K562 (cell line): ENCODE data around the gene GPC2. TPM values are rescaled to one million over a fixed set of nuclear protein-coding genes. Genes with fewer than 3 reads are reported as not detected.

Experiments used
- ATAC-seq: fragments of 200-7000 bp; cut with Tn5 transposase; 3 replicates; pipeline ENCODE4 v1.9.1; 2020; ENCODE audit warnings: moderate library complexity
- BruUV-seq: library from RNA; stranded (reverse); fragments of 400-500 nt; replicated peaks from 2 replicates; lab custom pipeline; 2021; lab: Mats Ljungman, UMichigan
- CTCF ChIA-PET: fragments of 300-600 bp; formaldehyde crosslinking; extraction: SDS; loops from one replicate; lab custom pipeline; 2021; ENCODE audit warnings: low intra/inter-chr PET ratio; lab: Yijun Ruan, JAX
- POLR2A ChIA-PET: fragments of 300-600, 350-650 bp; sonication (Branson Sonifier 250); formaldehyde crosslinking; extraction: SDS; loops from one replicate; lab custom pipeline; 2021; ENCODE audit warnings: antibody characterized with exemption, inconsistent platforms; lab: Yijun Ruan, JAX
- DNase-seq, 4 experiments: peaks; one replicate each; pipeline versions ENCODE4 v3.0.0 to v3.0.0-alpha.2; 2011 to 2018; ENCODE audit warnings: low spot score in 3 of 4, mixed read lengths in 3 of 4; ENCODE audit errors: extremely low read depth in 1 of 4
- FAIRE-seq: peaks from 2 replicates; lab custom pipeline; 2011; peaks lifted over from hg19 to GRCh38; lab: Jason Lieb, UNC
- H2AFZ ChIP-seq: 2 replicates; pipeline ENCODE4 v1.6.0; 2011; ENCODE audit warnings: low read depth, low read length, control low read depth, inconsistent platforms
- H3K27ac ChIP-seq: fragments of 200-600 bp; 3 replicates; pipeline ENCODE4 v1.8.0; 2011; ENCODE audit warnings: low read depth, mild to moderate bottlenecking, control low read depth, inconsistent platforms, low read length, moderate library complexity, mixed read lengths; ENCODE audit errors: extremely low read depth
- H3K27me3 ChIP-seq, 2 experiments: fragments of 300-600 bp in 1 of 2; 2 replicates in 1 of 2; 3 replicates in 1 of 2; pipeline versions ENCODE4 v1.6.0 to v1.8.0; 2011; ENCODE audit warnings: inconsistent platforms in 2 of 2, low read length in 2 of 2, mild to moderate bottlenecking in 1 of 2, mixed read lengths in 1 of 2, moderate library complexity in 1 of 2; ENCODE audit not compliant: control insufficient read depth in 2 of 2, insufficient read depth in 2 of 2
- H3K36me3 ChIP-seq: fragments of 300-600 bp; 3 replicates; pipeline ENCODE4 v1.8.0; 2011; ENCODE audit warnings: mild to moderate bottlenecking, low read length, inconsistent platforms; ENCODE audit not compliant: control insufficient read depth, insufficient read depth
- H3K4me1 ChIP-seq, 2 experiments: fragments of 200-600 bp in 1 of 2; replicated peaks in 1 of 2; 2 replicates in 1 of 2; 3 replicates in 1 of 2; pipeline versions ENCODE4 v1.5.1 to v1.8.0; 2011; ENCODE audit warnings: inconsistent platforms in 2 of 2, low read length in 2 of 2, mild to moderate bottlenecking in 1 of 2, mixed read lengths in 1 of 2, moderate library complexity in 1 of 2; ENCODE audit not compliant: control insufficient read depth in 2 of 2, insufficient read depth in 2 of 2
- H3K4me2 ChIP-seq: 2 replicates; pipeline ENCODE4 v1.6.1; 2011; ENCODE audit warnings: low read length, control low read depth, inconsistent platforms, mixed read lengths; ENCODE audit not compliant: insufficient read depth
- H3K4me3 ChIP-seq: fragments of 200-600 bp; sonication (generic), shearing (Covaris generic); 2 replicates; pipeline ENCODE4 v1.5.1; 2016; ENCODE audit warnings: control low read depth, inconsistent platforms
- H3K79me2 ChIP-seq: fragments of 200-600 bp; 3 replicates; pipeline ENCODE4 v1.8.0; 2011; ENCODE audit warnings: low read length, inconsistent platforms; ENCODE audit not compliant: control insufficient read depth, insufficient read depth
- H3K9ac ChIP-seq, 2 experiments: 2 replicates each; pipeline versions ENCODE4 v1.6.0 to v1.6.1; 2011; ENCODE audit warnings: low read depth in 2 of 2, low read length in 2 of 2, control low read depth in 1 of 2, inconsistent platforms in 1 of 2, mild to moderate bottlenecking in 1 of 2, mixed read lengths in 1 of 2; ENCODE audit not compliant: insufficient read depth in 1 of 2
- H3K9me1 ChIP-seq: one replicate; pipeline ENCODE4 v1.6.0; 2011; ENCODE audit warnings: inconsistent platforms, mild to moderate bottlenecking, low read length, moderate library complexity; ENCODE audit not compliant: control insufficient read depth, insufficient read depth
- H3K9me3 ChIP-seq: replicated peaks from 2 replicates; pipeline ENCODE4 v1.5.1; 2011; ENCODE audit warnings: low read depth, low read length, inconsistent platforms; ENCODE audit not compliant: control insufficient read depth, insufficient read depth
- H4K20me1 ChIP-seq: replicated peaks from 2 replicates; pipeline ENCODE4 v1.6.1; 2011; ENCODE audit warnings: low read length, inconsistent platforms, mixed read lengths; ENCODE audit not compliant: control insufficient read depth, insufficient read depth
- ATF7 ChIP-seq: fragments of 450-650 bp; IDR thresholded peaks from 2 replicates; pipeline ENCODE4 v1.7.1; 2014; ENCODE audit warnings: mild to moderate bottlenecking, moderate library complexity
- CBFA2T2 ChIP-seq: fragments of 450-650 bp; conservative IDR thresholded peaks from 2 replicates; pipeline ENCODE4 v1.6.1; 2017; ENCODE audit warnings: mild to moderate bottlenecking
- EGR1 ChIP-seq: fragments of 450-650 bp; conservative IDR thresholded peaks from 2 replicates; pipeline ENCODE4 v1.6.1; 2017; ENCODE audit warnings: mild to moderate bottlenecking
- HCFC1 ChIP-seq: IDR thresholded peaks from 2 replicates; pipeline ENCODE4 v1.6.1; 2012; ENCODE audit warnings: low read depth, low read length, improper control_type of control experiment
- MAZ ChIP-seq, 2 experiments: fragments of 450-650 bp in 1 of 2; sonication (generic) in 1 of 2; formaldehyde crosslinking; IDR thresholded peaks in 1 of 2; conservative IDR thresholded peaks in 1 of 2; 2 replicates each; pipeline versions ENCODE4 v1.4.0 to v1.5.0; 2020; ENCODE audit warnings: mild to moderate bottlenecking in 1 of 2, missing genetic modification reagents in 1 of 2
- PTTG1 ChIP-seq: fragments of 450-650 bp; IDR thresholded peaks from 2 replicates; pipeline ENCODE4 v1.6.1; 2016; ENCODE audit warnings: low read depth, mild to moderate bottlenecking, missing genetic modification characterization, missing compliant biosample characterization
- ZEB2 ChIP-seq: fragments of 450-650 bp; IDR thresholded peaks from 2 replicates; pipeline ENCODE4 v1.6.1; 2016
- ZKSCAN1 ChIP-seq: fragments of 150-350 bp; IDR thresholded peaks from 2 replicates; pipeline ENCODE4 v1.6.1; 2016; ENCODE audit warnings: low read depth, low read length
- WGBS: fragments of 100-300 bp; shearing (Covaris generic); methylation state at CpG from one replicate; pipeline ENCODE4 v1.1.6; 2016; ENCODE audit warnings: low coverage, mixed read lengths; ENCODE audit not compliant: insufficient coverage; ENCODE audit errors: missing lambda C conversion rate; 5-methylcytosine and 5-hydroxymethylcytosine counted together
- in situ Hi-C: fragments of 300-500 bp; cut with MboI; formaldehyde crosslinking; loops from 4 replicates; pipeline ENCODE4 v1.15.0; 2018; ENCODE audit warnings: inconsistent platforms, mixed read lengths
- intact Hi-C: fragments of 100-400 bp; cut with micrococcal nuclease; formaldehyde crosslinking; loops from 2 replicates; pipeline ENCODE4 v1.14.2; 2022
- polyA plus RNA-seq, 8 experiments: library from polyadenylated mRNA; depleted of rRNA in 4 of 8; stranded (reverse) in 5 of 8; unstranded in 3 of 8; fragments of >200 nt; fragmentation: Nextera tagmentation in 2 of 8; fragmentation: Illumina TruSeq in 1 of 8; extraction: Ambion mirVana in 2 of 8; extraction: Trizol in 1 of 8; gene quantifications; 2 replicates each; pipeline versions ENCODE4 v1.2.1 to v1.2.3, GENCODE V29; 2011 to 2014; ENCODE audit warnings: inconsistent platforms in 1 of 8, missing spikeins in 1 of 8
- total RNA-seq, 7 experiments: library from RNA; depleted of rRNA in 6 of 7; stranded (reverse); fragments of >200 nt in 6 of 7; fragmentation: Illumina TruSeq in 2 of 7; extraction: Trizol in 2 of 7; gene quantifications; 2 replicates each; pipeline versions ENCODE4 v1.2.1 to v1.2.3, GENCODE V29; 2011 to 2021; ENCODE audit warnings: low replicate concordance in 1 of 7
- TF ChIP-seq, protein P1 (sequence below): fragments of 450-650 bp; IDR thresholded peaks from 2 replicates; pipeline ENCODE4 v1.7.0; 2016; ENCODE audit warnings: borderline replicate concordance
- TF ChIP-seq, protein P2 (sequence below): sonication (generic); formaldehyde crosslinking; IDR thresholded peaks from 2 replicates; pipeline ENCODE4 v1.9.0; 2022; ENCODE audit warnings: mild to moderate bottlenecking, missing genetic modification reagents
- TF ChIP-seq, protein P3 (sequence below): sonication (generic); formaldehyde crosslinking; IDR thresholded peaks from 2 replicates; pipeline ENCODE4 v1.8.1; 2023; ENCODE audit warnings: mild to moderate bottlenecking, missing genetic modification reagents

Gene GPC2
- total and polyA plus RNA-seq, 9 of the 15 experiments (the other 6 are each of a cell fraction or from before 2014, with no cell fraction given) = 0.06 to 7.7 (median 1.4) TPM; not detected in 1

DNA sequence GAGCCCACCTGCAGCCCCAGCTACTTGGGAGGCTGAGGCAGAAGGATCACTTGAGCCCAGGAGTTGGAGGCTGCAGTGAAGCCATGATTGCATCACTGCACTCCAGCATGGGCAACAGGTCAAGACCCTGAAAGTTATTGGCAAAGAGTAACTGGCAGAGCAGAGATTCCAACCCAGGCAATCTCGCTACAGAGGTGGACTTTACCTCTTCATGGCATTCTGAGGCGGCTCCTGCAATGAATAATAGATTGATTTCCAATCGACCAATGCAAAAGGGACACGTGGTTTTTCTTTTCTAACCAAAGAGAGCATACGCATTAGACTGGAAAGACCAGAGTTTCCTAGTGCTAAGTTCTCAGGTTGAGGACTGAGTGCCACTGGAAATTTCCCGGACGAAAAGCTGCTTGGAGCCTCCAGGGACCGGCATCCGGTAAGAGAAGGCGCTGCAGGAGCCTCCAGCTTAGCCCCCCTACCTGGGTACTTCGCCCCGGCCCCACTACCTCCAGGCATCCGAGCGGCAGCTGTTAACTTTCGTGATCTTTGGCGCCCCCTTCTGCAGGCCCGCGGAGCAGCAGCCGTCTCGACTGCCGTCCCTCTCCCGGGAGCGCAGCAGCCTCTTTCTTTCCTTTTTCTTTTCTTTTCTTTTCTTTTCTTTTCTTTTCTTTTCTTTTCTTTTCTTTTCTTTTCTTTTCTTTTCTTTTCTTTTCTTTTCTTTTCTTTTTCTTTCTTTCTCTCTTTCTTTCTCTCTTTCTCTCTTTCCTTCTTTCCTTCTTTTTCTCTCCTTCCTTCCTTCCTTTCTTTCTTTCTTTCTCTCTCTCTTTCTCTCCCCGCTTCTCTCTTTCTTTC lies 46.4 kb downstream of the GPC2 start:
- Histone ChIP-seq H3K4me2 (peak overlapping the region; percentile 60), H3K4me3 (no peak overlapping the region), H3K27ac (no peak overlapping the region), H3K36me3 (no peaks in the 10 kb centered on the region), H4K20me1 (no peaks in the 10 kb centered on the region), H3K27me3 (no peaks in the 10 kb centered on the region; a peak in 2 of 5 replicates), H3K79me2 (peaks cover 12% of the 10 kb centered on the region), H3K4me1 (peaks cover 11 to 27% of the 10 kb centered on the region in 2 experiments), H2AFZ (peak overlapping the region; percentile 85), H3K9ac (peak overlapping the region; percentile 48 to 75), H3K9me3 (no peaks in the 10 kb centered on the region), H3K9me1 (no peaks in the 10 kb centered on the region)
- intact Hi-C loops = loop anchor here (1.0 to 2.0 kb wide), 2 partner anchors 137 to 212 kb away; partner anchors contain the start of gene TRIM4
- peak; percentile 50 for ATAC-seq
- POLR2A ChIA-PET = interaction anchor here (0.7 to 1.1 kb wide), 5 partner anchors 10 to 149 kb away, joined by 3 to 4 read pairs (median 3); no protein-coding TSS in a partner anchor
- in situ Hi-C loops = loop anchor here (5.0 kb wide), 2 partner anchors 81 to 216 kb away; no protein-coding TSS in a partner anchor
- CTCF ChIA-PET = interaction anchor here (0.6 to 4.8 kb wide), 13 partner anchors 12 to 684 kb away, joined by 3 to 54 read pairs (median 5); no protein-coding TSS in a partner anchor
- no TSS peak for BruUV-seq
- FAIRE-seq = peak; percentile 29
- peak; percentile 85 to 90 (median 89) for DNase-seq
- 10% methylated on average over 24 of the region's 24 CpGs for WGBS
- TF ChIP-seq PTTG1 (tag) = no peak
- TF ChIP-seq, protein P1, sequence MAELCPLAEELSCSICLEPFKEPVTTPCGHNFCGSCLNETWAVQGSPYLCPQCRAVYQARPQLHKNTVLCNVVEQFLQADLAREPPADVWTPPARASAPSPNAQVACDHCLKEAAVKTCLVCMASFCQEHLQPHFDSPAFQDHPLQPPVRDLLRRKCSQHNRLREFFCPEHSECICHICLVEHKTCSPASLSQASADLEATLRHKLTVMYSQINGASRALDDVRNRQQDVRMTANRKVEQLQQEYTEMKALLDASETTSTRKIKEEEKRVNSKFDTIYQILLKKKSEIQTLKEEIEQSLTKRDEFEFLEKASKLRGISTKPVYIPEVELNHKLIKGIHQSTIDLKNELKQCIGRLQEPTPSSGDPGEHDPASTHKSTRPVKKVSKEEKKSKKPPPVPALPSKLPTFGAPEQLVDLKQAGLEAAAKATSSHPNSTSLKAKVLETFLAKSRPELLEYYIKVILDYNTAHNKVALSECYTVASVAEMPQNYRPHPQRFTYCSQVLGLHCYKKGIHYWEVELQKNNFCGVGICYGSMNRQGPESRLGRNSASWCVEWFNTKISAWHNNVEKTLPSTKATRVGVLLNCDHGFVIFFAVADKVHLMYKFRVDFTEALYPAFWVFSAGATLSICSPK = peak; percentile 93; the same call in 1 of the 2 replicates
- TF ChIP-seq MAZ (CRISPR knock-in tag; conservative IDR thresholded peaks at IDR 0.05 in 1 of 2, IDR thresholded peaks at IDR 0.05 in 1 of 2) = peak; percentile 38 to 67; a peak in 2 of 4 replicates
- no peak for TF ChIP-seq CBFA2T2
- TF ChIP-seq, protein P2, sequence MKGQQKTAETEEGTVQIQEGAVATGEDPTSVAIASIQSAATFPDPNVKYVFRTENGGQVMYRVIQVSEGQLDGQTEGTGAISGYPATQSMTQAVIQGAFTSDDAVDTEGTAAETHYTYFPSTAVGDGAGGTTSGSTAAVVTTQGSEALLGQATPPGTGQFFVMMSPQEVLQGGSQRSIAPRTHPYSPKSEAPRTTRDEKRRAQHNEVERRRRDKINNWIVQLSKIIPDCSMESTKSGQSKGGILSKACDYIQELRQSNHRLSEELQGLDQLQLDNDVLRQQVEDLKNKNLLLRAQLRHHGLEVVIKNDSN (CRISPR knock-in tag) = peak; percentile 58
- TF ChIP-seq ATF7 = 0 out of 2 replicates have a peak, but pooled peaks have one; percentile 17
- TF ChIP-seq, protein P3, sequence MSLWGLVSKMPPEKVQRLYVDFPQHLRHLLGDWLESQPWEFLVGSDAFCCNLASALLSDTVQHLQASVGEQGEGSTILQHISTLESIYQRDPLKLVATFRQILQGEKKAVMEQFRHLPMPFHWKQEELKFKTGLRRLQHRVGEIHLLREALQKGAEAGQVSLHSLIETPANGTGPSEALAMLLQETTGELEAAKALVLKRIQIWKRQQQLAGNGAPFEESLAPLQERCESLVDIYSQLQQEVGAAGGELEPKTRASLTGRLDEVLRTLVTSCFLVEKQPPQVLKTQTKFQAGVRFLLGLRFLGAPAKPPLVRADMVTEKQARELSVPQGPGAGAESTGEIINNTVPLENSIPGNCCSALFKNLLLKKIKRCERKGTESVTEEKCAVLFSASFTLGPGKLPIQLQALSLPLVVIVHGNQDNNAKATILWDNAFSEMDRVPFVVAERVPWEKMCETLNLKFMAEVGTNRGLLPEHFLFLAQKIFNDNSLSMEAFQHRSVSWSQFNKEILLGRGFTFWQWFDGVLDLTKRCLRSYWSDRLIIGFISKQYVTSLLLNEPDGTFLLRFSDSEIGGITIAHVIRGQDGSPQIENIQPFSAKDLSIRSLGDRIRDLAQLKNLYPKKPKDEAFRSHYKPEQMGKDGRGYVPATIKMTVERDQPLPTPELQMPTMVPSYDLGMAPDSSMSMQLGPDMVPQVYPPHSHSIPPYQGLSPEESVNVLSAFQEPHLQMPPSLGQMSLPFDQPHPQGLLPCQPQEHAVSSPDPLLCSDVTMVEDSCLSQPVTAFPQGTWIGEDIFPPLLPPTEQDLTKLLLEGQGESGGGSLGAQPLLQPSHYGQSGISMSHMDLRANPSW (CRISPR knock-in tag) = peak; percentile 80; the same call in 1 of the 2 replicates
- TF ChIP-seq ZEB2 = no peak
- 0 out of 2 replicates have a peak, but pooled peaks have one; percentile 44 for TF ChIP-seq HCFC1
- no peak for TF ChIP-seq EGR1
- TF ChIP-seq ZKSCAN1 = 0 out of 2 replicates have a peak, but pooled peaks have one; percentile 3
